Stimulated activated CD8-positive, alpha-beta memory T cell treated with anti-CD3 and anti-CD28 coated beads, Interleukin-4, amount 100 ng/mL, for 1 hour (primary cell): Measurements from ENCODE around the gene ABLIM1.

Experiments used
- DNase-seq, 2 donors: peaks; one replicate each; pipeline ENCODE4 v3.0.0-alpha.2; 2020; ENCODE audit warnings: low read depth in 2 of 2, low spot score in 1 of 2

ABLIM1 gene

DNA sequence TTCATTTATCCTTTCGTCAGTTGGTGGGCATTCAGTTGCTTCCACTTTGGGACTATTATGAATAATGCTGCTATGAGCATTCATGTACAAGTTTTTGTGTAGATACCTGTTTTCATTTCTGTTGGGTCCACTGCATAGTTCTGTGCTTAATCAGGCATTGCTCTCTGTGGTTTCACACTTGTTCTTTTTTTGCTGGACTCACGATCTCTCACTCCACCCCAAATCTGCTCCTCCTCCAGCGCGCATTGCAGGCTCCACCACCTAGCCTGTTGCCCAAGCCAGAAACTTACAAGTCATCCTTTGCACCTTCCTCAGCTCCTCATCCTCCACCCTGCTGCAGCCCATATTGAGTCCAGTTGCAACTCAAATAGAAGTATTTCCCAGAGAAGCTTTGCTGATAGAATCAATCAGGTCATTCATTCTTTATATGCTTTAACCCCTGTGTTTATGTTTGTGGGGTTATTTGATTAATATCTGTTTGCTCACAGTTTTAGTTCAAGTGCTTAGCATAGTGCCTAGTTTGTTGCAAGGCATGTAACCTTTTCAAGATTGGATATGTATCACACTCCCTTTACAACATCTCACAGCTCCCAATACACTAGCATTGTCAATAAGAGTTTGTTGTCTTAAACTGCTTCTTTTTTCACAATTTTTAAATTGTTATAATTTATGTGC lies 237.1 kb downstream of the ABLIM1 start:
- DNase-seq, result no peak

DNA sequence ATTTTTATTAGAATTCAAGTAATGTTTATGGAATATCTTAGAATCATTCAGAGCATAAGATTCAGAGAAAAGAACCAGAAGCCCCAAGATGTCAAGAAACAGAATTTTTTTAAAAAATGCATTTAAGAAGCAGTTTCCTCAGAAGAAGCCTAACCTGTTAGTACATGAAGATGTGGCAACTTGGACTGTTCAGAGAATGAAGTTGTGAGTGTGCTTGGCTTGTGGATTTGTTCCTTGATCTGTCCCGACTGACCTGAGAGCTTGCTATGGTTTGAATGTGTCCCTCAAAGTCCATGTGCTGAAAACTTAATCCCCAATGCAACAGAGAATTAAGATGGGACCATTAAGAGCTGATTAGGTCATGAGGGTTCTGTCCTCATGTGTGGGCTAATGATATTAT lies 240.0 kb downstream of the ABLIM1 start:
- DNase-seq, result no peak

DNA sequence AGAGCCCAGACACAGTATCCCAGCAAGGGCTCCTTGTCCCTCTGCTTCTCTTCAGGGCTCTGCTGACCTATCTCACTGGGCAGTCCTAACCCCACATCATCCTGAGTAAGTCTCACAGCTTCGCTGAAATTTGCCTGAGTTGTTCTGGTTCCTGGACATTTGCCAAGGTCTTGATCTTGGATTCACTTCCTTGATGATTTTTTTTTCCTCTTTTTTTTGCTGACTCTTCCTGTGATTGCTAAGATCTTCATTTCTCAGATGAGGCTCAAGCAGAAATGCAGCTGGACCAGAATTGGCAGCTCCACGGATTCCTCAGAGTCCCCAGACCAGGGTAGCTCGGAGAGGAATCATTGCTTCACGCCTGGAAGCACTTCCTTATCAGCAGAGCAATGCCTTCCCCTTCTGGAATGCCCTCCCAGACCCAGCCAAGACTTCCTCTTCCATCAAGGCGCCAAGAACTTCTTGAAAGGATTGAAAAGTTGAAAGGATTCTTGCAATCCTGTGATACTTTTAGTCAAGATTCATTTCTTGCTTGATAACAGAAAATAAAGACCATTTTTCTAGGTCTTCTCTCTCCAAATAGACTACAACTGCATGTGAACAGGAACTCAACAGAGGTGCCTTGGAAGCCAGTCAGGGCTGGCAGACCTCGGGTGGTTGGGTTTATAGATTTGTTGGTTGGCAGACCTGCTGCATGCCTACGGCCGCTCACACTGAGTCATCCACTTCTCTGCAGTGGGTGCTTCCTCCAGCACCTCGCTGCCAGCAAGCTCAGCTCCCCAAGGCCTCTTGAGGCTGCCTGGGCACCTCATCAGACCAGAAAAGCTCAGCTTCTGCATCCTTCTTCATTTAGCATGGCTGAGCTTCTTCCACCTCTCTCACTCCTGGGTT lies 244.9 kb downstream of the ABLIM1 start:
- no peak for DNase-seq

DNA sequence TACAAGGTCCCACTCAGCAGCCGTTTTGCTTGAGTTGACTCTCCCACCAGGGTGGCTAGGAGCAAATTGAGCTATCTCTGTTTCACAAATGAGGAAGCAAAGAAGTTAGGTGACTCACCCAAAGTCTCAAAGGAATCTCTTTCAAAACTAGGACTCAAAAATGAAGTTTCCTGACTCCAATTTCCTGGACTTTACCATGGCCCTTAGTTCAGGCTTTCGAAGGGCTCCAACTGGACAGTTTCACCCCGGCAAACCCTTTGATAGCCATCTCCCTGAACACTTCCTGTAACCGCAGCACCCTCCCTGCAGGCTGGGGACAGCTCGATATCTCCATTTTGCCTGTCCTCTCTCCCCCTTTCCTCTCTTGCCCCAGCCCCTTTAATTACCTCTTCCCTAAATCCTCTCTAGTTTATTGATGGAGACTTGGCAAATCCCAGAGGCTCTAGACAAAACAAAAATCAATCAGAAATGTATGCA lies 249.1 kb downstream of the ABLIM1 start:
- no peak for DNase-seq

DNA sequence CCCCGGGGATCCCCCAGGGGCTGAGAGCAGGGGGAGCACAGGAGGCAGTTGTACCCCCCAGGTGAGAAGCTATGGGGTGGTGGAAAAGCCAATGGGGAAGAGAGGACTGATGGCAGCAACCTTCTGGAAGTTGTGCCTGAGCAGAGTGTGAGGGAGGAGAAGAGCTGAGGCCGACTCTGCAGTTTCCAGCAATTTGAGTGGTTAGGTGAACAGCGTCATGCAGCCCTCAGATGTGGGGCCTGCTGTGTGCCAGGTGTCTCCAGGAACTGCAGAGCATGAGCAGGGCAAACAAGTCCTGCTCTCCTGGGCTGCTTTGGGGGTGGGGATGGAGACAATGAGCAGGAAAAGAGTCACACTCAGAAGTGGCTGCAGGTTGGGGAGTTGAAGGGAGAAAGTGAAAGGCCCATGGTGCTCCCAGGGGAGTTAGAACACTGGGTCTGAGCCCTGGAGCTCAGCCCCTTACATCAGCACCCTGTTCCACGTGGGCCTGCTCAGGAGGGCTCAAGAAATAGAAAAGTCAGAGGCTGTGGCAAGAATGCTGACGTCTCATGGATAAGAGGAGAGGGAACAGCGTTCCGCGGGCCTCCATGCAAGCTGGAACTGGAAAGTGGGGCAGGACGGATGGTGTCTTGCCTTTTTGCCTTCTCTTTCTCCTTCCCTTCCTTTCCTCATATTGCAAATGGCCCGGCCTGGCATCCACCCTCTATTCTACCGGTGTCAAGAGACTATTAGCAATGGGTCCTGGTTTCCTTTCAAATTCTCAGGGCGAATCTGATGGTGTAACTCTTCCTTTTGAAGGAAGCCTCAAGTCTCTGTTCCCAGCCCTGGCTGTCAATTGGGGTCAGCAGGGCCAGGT lies 249.7 kb downstream of the ABLIM1 start:
- DNase-seq, result no peak

DNA sequence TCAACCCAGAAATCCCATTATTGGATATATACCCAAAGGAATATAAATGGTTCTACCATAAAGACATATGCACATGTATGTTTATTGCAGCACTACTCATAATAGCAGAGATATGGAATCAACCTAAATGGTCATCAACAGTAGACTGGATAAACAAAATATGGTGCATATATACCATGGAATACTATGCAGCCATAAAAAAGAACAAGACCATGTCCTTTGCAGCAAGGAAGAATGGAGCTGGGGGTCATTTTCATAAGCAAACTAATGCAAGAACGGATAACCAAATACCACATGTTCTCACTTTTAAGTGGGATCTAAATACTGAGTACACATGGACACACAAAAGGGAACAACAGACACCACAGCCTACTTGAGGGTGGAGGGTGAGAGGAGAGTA lies 251.6 kb downstream of the ABLIM1 start:
- DNase-seq, result no peak

DNA sequence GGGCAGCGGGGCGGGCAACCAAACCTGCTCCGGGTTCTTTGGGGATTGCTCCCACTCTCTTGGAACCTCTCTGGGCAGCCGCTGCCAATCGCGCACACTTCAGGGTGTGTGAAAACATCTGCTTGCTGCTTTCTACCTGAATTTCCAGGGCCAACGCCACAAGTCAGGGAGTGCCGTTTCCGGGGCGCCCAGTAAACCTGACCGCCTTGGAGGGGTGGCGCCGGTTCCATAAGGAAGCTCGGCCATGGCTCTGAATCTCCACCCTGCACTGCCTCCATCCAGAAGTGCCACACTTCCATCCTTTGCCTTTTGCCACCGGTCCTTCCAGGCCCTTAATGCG lies 253.1 kb downstream of the ABLIM1 start:
- DNase-seq, result no peak

DNA sequence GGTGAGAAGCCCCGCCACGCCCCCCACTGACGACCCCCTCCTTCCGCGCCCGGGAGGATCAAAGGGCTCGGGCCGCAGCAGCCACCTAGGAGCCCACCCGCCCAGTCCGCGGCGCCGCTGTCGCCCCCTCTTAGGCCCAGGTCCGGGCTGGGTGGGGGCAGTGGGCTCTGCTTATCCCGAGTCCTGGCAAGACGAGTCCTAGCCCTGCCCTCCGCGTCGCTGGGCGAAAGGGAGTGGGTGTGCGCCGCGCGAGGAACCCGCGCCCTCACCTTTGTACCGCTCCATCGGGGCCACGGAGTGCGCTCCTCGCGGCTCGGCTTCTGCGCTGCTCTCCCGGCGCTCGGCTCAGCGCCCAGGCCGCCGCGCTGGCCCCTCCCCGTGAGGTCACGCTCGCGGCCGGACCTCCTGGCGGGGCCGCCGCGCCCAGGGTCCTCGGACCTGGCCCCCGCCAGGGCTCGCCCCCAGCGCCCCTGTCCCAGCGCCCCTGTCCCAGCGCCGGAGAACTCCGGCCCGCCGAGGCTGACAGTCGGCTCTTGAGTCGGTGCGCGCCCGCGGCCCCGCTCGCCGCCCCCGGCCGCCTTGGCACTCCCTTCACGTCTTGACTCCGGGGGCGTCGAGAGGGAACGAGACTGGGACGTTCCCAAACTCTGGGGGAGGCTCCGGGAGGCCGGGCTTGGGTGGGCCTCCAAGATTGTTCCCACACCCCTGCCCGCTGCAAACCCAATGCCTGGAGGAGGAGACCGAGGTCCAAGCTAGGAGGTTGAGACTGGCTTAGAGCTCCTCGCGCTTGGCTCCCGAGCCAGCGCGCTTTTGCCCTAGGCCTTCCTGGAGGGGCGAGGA lies 253.7 kb downstream of the ABLIM1 start, which contains the start of gene AFAP1L2:
AFAP1L2 (minus strand) TSS at position 332 of the 840 bp plus-strand sequence; CDS start at position 285, 47 bp downstream.
- no peak for DNase-seq

DNA sequence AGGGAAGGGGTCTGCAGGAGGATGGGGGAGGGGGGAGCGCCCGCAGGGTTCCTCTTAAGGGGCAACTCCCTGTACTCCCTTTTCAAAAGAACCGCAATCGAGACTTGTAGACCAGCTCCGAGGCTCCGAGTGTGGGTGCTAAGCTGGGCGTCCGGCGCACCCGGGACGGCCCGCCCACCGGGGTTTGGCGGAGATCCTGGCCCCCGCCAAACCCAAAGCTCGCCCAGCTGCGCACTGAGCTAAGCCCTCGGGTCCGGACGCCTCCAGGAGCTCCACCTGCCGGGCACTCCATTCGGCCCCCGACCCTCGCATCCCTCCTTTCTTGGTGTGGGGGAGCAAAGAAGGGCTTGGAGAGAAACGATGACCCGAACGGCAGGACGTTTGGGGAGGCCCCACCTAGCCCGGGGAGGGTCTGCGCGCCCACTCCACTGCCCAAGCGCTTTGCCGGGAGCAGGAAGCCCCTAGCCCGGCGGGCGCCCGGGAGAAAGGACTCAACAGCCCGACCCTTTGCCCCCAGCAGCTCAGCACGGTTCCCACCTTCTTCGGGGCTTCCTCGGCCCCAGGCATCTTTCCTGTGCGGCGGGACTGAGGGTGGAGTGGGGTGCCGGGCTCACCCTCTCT lies 254.4 kb downstream of the ABLIM1 start:
- no peak for DNase-seq

DNA sequence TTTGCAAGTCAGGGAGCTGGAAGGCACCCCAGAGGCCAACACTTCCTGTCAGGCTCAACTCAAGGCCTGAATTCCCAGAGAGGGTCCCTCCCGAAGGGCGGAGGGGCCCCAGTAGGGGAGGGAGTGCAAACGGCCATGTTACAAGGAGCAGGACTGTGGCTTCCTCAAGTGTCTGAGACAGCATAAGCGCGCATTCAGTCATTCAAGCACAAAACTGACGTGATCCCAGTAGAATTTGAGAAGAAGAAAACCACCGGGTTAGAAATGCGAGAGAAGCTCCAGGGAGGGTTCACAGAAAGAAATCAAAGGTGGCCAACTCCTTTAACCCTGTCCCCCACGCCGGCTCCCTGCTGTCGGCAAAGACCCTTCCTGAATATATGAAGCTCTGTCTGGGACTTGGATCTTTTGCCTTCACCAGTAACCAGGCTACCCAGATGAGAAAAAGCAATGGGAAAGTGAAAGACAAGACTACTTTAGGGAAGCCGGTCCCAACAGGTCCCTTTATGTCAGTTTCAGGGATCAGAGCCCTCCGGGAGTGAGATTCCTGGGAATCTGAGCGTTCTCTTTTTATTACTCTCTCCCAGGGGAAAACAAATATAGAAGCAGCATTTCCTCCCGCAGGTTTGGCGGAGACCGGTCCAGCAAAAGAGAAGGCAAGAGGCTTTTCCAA lies 255.1 kb downstream of the ABLIM1 start:
- DNase-seq, result no peak

DNA sequence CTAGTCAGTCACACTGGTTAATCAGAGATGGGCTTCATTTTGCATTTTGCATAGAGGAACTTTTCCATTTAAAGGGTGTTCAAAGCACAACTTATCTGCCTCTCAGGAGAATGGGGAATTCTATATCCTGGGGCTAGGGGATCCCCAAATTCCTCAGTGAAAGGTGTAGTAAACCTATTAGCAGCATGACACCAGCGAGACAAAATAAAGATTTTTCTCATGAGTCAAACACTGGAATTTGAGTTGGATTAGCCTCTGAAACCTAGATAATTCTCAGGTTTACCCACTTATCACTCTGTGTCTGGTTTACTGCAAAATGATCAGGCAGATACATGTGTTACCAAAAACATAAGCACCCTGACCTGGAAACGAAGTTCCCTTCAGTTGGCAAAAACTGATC lies 255.8 kb downstream of the ABLIM1 start:
- no peak for DNase-seq

DNA sequence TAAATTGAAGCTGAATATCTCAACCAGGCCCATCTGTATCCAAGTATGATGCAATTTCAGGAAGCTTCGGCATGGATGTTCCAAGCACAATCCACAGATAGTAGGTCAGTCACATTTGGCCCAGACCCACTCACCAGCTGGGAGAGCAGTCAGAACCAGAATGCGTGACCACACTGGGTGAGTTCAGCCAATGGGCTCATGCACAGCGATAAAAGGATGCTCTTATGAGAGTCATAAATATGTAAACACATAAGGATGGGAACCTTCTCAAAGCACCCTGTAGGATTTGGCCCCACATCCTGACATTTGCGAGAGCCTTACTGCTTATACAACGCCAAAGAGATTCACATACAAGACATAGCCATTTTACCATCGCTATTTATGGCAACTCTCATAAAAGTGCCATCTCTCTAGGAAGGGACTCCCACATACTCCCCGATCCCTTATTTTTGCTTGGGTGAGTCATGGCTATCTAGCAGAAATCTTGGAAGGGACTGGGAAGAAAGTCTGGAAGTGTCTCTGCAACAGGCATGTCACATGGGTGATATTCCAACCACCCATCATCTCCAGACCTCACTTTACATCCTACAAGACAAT lies 256.8 kb downstream of the ABLIM1 start:
- DNase-seq, result no peak

DNA sequence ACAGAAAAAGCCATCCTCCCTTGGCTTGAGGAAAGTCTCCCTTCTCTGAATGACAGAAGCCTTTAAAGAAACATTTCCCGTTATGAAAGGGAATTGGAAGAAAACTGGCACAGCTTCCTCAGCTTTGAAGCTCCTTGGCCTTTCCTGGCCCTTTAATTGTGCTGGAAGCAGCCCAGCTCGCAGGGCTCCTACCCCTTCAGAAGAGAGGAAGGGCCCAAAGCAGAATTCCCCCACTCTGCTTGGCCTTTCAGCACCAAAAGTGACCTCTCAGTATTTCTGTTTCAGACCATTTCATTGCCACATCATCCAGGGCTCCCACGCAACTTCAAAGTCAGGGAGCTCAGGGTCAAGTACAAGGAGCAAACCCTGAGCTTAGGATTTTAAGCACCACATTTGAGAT lies 258.0 kb downstream of the ABLIM1 start:
- no peak for DNase-seq

DNA sequence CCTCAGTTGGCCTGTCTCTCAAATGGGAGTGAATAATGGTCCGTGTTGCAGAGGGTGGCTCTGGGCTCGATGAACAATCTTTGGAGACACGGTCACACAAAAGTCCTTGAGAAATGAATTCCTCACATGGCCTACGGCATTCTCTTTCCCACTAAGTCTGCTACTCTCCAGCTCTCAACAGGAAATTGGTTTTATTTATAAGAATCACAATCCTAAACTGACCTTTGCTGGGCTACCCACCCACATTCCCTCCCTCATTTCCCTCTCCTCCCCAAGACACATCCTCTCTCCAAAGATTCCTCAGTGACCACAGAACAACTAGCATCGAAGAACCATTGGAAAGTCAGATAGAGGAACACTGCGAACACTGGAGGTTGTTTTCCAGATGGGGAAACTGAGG lies 258.5 kb downstream of the ABLIM1 start:
- no peak for DNase-seq

DNA sequence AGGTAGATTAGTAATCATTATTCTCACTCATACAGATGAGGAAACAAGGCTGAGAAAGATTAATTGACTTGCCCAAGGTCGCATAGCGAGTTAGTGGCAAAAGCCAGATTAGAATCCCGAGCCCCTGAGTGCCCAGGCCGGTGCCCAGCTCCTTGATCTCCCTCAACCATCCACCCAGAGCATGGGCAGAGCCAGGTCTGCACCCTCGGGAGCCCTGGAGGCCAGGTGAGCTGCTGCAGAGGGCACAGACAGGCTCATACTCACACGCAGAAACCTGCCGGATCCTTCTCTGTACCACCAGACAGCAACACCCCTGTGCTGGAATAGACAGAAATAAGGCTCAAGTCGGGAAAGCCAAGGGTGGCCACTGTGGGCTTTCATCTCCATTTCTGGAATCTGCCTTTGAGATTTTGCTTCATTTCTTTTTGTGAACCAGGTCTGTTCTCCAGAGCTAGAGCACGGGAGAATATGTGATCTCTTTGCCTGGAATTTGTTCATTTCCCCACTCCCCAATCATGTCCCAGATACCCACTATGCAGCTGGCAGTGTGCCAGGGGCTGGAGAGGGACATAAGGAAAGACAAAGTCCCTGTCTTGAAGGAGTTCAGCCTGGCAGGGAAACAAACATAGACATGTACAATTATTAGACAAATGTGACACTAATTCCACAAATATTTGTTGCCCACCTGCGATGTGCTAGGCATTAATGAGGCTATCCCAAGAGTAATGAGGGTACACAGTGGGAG lies 259.3 kb downstream of the ABLIM1 start:
- DNase-seq, result no peak

DNA sequence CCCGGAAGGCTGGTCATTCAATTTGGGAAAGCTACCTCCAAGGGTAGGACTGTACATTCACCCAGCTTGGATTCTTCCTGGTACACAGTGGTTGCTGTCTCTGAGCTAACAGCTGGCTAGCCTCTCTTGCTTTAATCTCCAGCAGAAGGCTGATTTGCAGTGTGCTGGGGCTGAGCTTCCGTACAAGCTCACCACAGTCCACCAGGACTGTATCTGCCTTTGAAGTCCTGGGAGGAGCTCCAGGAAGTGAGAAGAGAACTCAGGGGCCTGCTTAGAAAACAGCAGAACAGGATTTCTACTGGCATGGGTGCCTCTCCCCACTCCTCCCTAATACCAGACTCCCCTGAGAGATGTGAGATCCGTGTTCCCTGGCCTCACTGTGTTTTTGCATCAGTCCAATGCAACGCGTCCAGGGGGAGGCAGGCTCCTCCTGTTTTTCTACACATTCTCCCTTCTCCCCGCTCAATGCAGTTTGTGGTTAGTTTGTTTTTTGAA lies 260.4 kb downstream of the ABLIM1 start:
- no peak for DNase-seq

DNA sequence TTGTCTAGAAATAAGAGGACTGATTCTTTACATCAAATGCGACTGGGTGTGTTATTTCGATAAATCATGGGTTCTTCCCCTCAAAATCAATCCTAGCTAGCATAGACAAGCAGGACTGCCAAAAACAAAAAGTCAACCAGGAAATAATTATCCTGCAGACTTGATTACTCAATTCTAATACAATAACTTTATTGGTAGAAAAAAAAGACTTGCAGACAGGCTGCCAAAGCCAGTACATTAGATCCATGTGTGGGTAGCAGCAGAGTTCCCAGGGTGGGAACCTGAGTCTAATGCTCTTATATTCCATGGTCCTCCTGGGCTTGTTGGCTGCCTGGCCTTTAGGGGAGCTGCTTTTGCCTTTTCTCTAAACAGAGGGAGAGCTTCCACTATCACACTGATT lies 261.6 kb downstream of the ABLIM1 start:
- no peak for DNase-seq

DNA sequence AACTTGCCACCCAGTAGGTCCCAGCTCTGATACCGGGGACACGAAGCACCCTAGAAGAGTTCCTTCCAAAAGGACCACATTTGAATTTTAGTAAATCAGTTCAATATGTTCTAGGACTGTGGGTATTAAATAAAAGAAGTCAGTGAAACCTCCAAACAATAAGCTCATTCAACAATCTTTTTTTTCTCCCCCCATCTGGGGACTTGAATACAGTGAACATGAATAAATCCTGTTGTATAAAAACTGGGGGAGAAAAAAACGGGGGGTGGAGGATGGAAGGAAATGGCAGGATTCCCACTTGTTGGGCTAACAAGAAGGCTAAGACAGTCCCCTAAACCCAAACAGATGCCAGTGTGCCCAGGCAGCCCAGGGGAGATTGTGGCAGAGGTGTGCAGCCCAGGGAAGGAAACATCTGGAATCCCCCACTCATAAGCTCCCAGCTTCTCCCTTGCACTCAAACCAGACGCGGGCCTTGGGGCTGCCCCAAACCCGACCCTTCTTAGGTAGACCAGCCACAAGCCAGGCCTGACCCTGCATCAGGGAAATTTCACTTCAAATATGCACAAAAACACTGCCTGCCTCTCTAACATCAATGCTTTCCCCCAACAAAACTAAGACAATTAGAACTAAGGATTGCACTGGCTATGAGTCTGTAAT lies 262.6 kb downstream of the ABLIM1 start:
- DNase-seq, result no peak
